HepG2 (cell line): ENCODE results near the gene RNF10. TPM values are rescaled to one million over a fixed set of nuclear protein-coding genes. Genes with fewer than 3 reads are reported as not detected.

Experiments
- ARNTL ChIP-seq: sonication (generic); formaldehyde crosslinking; IDR thresholded peaks from 2 replicates; pipeline ENCODE4 v1.4.0; 2020; ENCODE audit warnings: mild to moderate bottlenecking, missing genetic modification reagents
- ATAD3A ChIP-seq: sonication (generic); formaldehyde crosslinking; IDR thresholded peaks from 2 replicates; pipeline ENCODE4 v1.4.0; 2020; ENCODE audit warnings: missing genetic modification reagents
- ATM ChIP-seq: fragments of 450-650 bp; IDR thresholded peaks from 2 replicates; pipeline ENCODE4 v1.7.1; 2017; ENCODE audit warnings: mild to moderate bottlenecking, borderline replicate concordance
- BCL3 ChIP-seq: sonication (generic); formaldehyde crosslinking; IDR thresholded peaks from 2 replicates; pipeline ENCODE4 v1.5.1; 2020; ENCODE audit warnings: mild to moderate bottlenecking, missing genetic modification reagents, moderate library complexity
- ESRRA ChIP-seq: sonication (generic); formaldehyde crosslinking; IDR thresholded peaks from 2 replicates; pipeline ENCODE4 v1.5.1; 2020; ENCODE audit warnings: mild to moderate bottlenecking, low read depth, missing genetic modification reagents
- GRHL1 ChIP-seq: sonication (generic); formaldehyde crosslinking; conservative IDR thresholded peaks from 2 replicates; pipeline ENCODE4 v1.8.0; 2022; ENCODE audit warnings: missing genetic modification reagents
- MTA3 ChIP-seq: sonication (generic); formaldehyde crosslinking; IDR thresholded peaks from 2 replicates; pipeline ENCODE4 v1.4.0; 2020; ENCODE audit warnings: missing genetic modification reagents
- NAIF1 ChIP-seq: sonication (generic); formaldehyde crosslinking; IDR thresholded peaks from 2 replicates; pipeline ENCODE4 v1.5.0; 2020; ENCODE audit warnings: mild to moderate bottlenecking, missing genetic modification reagents, borderline replicate concordance
- NCOA2 ChIP-seq: sonication (generic); formaldehyde crosslinking; IDR thresholded peaks from 2 replicates; pipeline ENCODE4 v1.8.0; 2022; ENCODE audit warnings: inconsistent platforms
- NFIB ChIP-seq: sonication (generic); formaldehyde crosslinking; IDR thresholded peaks from 2 replicates; pipeline ENCODE4 v1.9.0; 2021; ENCODE audit warnings: missing genetic modification reagents, mild to moderate bottlenecking, borderline replicate concordance
- SNAPC4 ChIP-seq: sonication (generic); formaldehyde crosslinking; IDR thresholded peaks from 2 replicates; pipeline ENCODE4 v1.4.0; 2020; ENCODE audit warnings: mild to moderate bottlenecking, missing genetic modification reagents
- ZNF160 ChIP-seq: sonication (generic); formaldehyde crosslinking; IDR thresholded peaks from 2 replicates; pipeline ENCODE4 v1.8.0; 2022; ENCODE audit warnings: mild to moderate bottlenecking, inconsistent platforms, missing genetic modification reagents
- ZNF510 ChIP-seq: sonication (generic); formaldehyde crosslinking; IDR thresholded peaks from 2 replicates; pipeline ENCODE4 v1.4.0; 2020; ENCODE audit warnings: low read depth, mild to moderate bottlenecking, missing genetic modification reagents
- ZNF513 ChIP-seq: sonication (generic); formaldehyde crosslinking; conservative IDR thresholded peaks from 2 replicates; pipeline ENCODE4 v1.5.0; 2020; ENCODE audit warnings: missing genetic modification reagents
- ZNF574 ChIP-seq: sonication (generic); formaldehyde crosslinking; IDR thresholded peaks from 2 replicates; pipeline ENCODE4 v1.4.0; 2020; ENCODE audit warnings: missing genetic modification reagents
- ZNF773 ChIP-seq: sonication (generic); formaldehyde crosslinking; IDR thresholded peaks from 2 replicates; pipeline ENCODE4 v1.4.0; 2020; ENCODE audit warnings: missing genetic modification reagents, borderline replicate concordance
- polyA plus RNA-seq, 8 experiments: library from polyadenylated mRNA; depleted of rRNA in 3 of 8; stranded (reverse) in 7 of 8; unstranded in 1 of 8; fragments of >200 nt; fragmentation: Illumina TruSeq in 4 of 8; extraction: Trizol in 4 of 8; gene quantifications; 2 replicates each; pipeline versions ENCODE4 v1.2.1 to v1.2.3, GENCODE V29; 2011 to 2016; ENCODE audit warnings: low read depth in 4 of 8, missing spikeins in 1 of 8, mixed read lengths in 1 of 8; ENCODE audit not compliant: insufficient read depth in 1 of 8
- total RNA-seq, 5 experiments: library from RNA; depleted of rRNA; stranded (reverse); fragments of >200 nt; fragmentation: Illumina TruSeq; extraction: Trizol; gene quantifications; 2 replicates each; pipeline ENCODE4 v1.2.3, GENCODE V29; 2016; ENCODE audit warnings: low read depth in 1 of 5

The RNF10 gene
- total and polyA plus RNA-seq, 2 of the 13 experiments (the other 11 are each of a cell fraction or from before 2014, with no cell fraction given) = 62.5 to 88.0 TPM

- no peak for TF ChIP-seq ZNF773 (CRISPR knock-in tag)
- TF ChIP-seq ZNF574 (CRISPR knock-in tag) = no peak; the same call in 1 of the 2 replicates
- TF ChIP-seq MTA3 (CRISPR knock-in tag) = no peak
- peak; percentile 68; the same call in 1 of the 2 replicates for TF ChIP-seq ZNF160 (CRISPR knock-in tag)
- TF ChIP-seq ARNTL (CRISPR knock-in tag) = 0 out of 2 replicates have a peak, but pooled peaks have one; percentile 47
- 0 out of 2 replicates have a peak, but pooled peaks have one; percentile 29 for TF ChIP-seq ATAD3A (CRISPR knock-in tag)
- no peak for TF ChIP-seq NCOA2 (CRISPR knock-in tag)
- TF ChIP-seq NFIB = no peak
- TF ChIP-seq ZNF510 = no peak
- TF ChIP-seq ESRRA (CRISPR knock-in tag) = peak; percentile 40; the same call in 1 of the 2 replicates
- TF ChIP-seq NAIF1 (CRISPR knock-in tag) = 0 out of 2 replicates have a peak, but pooled peaks have one; percentile 36
- TF ChIP-seq GRHL1 (CRISPR knock-in tag) = no peak
- TF ChIP-seq ATM = no peak
- TF ChIP-seq SNAPC4 (CRISPR knock-in tag) = no peak
- TF ChIP-seq BCL3 (CRISPR knock-in tag) = no peak
- no peak for TF ChIP-seq ZNF513 (CRISPR knock-in tag)
These were observed 38.3 kb upstream of the RNF10 start, which contains the start of gene DYNLL1 (continued) for GRCh38 chr12:120495731-120496412.
